HepG2 (cell line): Measurements from ENCODE around the gene MICAL3.

Experiments used
- EZH2 ChIP-seq: conservative IDR thresholded peaks from 2 replicates; pipeline ENCODE4 v1.6.1; 2012; ENCODE audit warnings: mild to moderate bottlenecking, low read depth, low read length, moderate library complexity
- KLF13 ChIP-seq: sonication (generic); formaldehyde crosslinking; IDR thresholded peaks from 2 replicates; pipeline ENCODE4 v1.4.0; 2020; ENCODE audit warnings: mild to moderate bottlenecking, missing genetic modification reagents
- SMAD9 ChIP-seq: sonication (generic); formaldehyde crosslinking; IDR thresholded peaks from 2 replicates; pipeline ENCODE4 v1.5.1; 2020; ENCODE audit warnings: mild to moderate bottlenecking, missing genetic modification reagents
- TAF1 ChIP-seq: sonication (generic); formaldehyde crosslinking; IDR thresholded peaks from 2 replicates; pipeline ENCODE4 v1.4.0; 2020; ENCODE audit warnings: missing genetic modification reagents
- ZNF382 ChIP-seq: sonication (generic); formaldehyde crosslinking; IDR thresholded peaks from 2 replicates; pipeline ENCODE4 v1.5.0; 2020; ENCODE audit warnings: missing genetic modification reagents, mild to moderate bottlenecking, borderline replicate concordance
- ZNF713 ChIP-seq: sonication (generic); formaldehyde crosslinking; IDR thresholded peaks from 2 replicates; pipeline ENCODE4 v1.4.0; 2020; ENCODE audit warnings: mild to moderate bottlenecking, missing genetic modification reagents

- TF ChIP-seq EZH2, result no peak
- TF ChIP-seq ZNF713 (CRISPR knock-in tag), result no peak
- TF ChIP-seq ZNF382 (CRISPR knock-in tag), result no peak
- TF ChIP-seq KLF13, result no peak
- no peak for TF ChIP-seq SMAD9 (CRISPR knock-in tag)
- no peak for TF ChIP-seq TAF1 (CRISPR knock-in tag)
These were observed 194.1 kb downstream of the MICAL3 start for GRCh38 chr22:17830043-17830961.
